Measurements from ENCODE around the gene ZFP36L2. TPM values are rescaled to one million over a fixed set of nuclear protein-coding genes. Genes with fewer than 3 reads are reported as not detected.

ZFP36L2 gene
- total and polyA plus RNA-seq, 2 experiments from 2014 or later, result 37.9 to 38.4 TPM

DNA sequence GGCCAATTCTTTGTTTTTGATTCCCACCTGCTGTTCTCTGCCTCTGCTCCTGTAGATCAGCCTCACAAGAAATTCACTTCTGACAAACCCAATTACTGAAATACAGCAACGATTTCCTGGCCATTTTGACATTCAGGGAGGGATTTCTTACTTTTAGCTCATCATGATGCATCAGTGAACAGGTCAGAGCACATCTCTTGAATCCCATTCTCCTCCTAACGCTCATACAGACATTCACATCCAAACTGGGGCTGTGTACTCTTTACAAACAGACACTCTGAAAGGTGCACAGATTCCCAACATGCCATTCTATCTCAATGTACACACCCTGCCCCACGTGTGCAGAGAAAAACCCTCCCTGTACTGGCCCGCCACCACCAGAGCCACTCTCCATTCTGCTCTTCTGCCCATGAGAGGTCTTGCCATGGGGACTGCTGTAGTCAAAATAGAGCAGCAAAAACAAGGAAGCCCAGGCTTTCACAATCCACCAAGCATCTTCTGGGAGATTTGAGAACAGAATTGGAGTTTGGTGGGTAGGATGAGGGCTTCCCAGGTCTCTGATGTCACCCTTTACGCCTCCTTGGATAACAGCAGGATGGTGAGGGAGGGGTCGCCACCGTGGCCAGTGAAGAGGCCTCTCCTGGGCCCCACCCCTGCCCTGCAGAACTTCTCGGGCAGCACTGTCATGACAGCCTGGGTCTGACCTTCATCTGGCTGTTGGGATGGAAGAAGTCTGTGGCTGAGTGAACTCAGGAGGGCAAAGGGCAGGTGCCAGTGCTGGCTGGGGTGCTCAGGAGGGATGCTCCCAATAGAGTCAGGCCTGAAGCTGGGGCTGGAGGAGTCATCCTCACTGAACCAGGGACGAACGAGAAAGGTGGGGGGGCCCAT lies 41.9 kb upstream of the ZFP36L2 start (continued):
- TF ChIP-seq, protein P1, sequence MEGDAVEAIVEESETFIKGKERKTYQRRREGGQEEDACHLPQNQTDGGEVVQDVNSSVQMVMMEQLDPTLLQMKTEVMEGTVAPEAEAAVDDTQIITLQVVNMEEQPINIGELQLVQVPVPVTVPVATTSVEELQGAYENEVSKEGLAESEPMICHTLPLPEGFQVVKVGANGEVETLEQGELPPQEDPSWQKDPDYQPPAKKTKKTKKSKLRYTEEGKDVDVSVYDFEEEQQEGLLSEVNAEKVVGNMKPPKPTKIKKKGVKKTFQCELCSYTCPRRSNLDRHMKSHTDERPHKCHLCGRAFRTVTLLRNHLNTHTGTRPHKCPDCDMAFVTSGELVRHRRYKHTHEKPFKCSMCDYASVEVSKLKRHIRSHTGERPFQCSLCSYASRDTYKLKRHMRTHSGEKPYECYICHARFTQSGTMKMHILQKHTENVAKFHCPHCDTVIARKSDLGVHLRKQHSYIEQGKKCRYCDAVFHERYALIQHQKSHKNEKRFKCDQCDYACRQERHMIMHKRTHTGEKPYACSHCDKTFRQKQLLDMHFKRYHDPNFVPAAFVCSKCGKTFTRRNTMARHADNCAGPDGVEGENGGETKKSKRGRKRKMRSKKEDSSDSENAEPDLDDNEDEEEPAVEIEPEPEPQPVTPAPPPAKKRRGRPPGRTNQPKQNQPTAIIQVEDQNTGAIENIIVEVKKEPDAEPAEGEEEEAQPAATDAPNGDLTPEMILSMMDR (conservative IDR thresholded peaks at IDR 0.05; ENCODE audit: low read depth in 2 of 2), result no peak
- TF ChIP-seq STAT1 (IDR thresholded peaks at IDR 0.05; ENCODE audit: unreplicated experiment) (no peak), CREB1 (CRISPR knock-in tag; IDR thresholded peaks at IDR 0.05; ENCODE audit: low read depth) (no peak), POLR2AphosphoS5 (IDR thresholded peaks at IDR 0.05; ENCODE audit: low read depth) (no peak), ZNF331 (CRISPR knock-in tag; IDR thresholded peaks at IDR 0.05; ENCODE audit: low read depth) (no peak), ZNF114 (CRISPR knock-in tag; IDR thresholded peaks at IDR 0.05) (no peak), EZH2phosphoT487 (IDR thresholded peaks at IDR 0.05; ENCODE audit: unreplicated experiment) (no peak), JUNB (IDR thresholded peaks at IDR 0.05; ENCODE audit: unreplicated experiment) (no peak), EZH2 (IDR thresholded peaks at IDR 0.05; ENCODE audit: low read depth, unreplicated experiment) (no peak), NANOG (IDR thresholded peaks at IDR 0.05; ENCODE audit: borderline replicate concordance) (no peak)

DNA sequence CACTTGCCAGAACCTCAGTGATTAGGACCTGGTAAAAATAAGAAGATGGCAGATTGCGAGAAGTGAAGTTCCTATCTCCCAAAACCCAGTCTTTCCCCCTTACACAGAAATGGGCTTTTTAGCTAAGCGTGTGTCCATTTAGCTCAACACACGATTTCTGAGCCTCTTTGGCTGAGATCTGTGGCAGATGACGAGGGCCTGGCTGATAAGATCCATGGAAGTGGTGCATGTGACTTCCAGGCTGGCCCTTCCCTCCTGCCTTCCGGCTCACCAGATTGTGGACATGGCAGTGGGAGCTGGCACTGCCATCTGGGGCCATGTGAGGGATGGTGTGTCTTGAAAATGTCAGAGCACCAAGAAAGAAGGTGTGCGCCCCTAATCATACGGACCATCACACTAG lies 41.0 kb upstream of the ZFP36L2 start:
- ATAC-seq, result no peak
- no peak overlapping the region for H3K4me2 ChIP-seq
- no peaks in the 10 kb centered on the region for H3K9me2 ChIP-seq (ENCODE audit: insufficient read depth)
- H3K27ac ChIP-seq (ENCODE audit: low read depth), result no peak overlapping the region
- no peaks in the 10 kb centered on the region for H4K20me1 ChIP-seq (replicated peaks; ENCODE audit: insufficient read depth)
- Mint-ChIP-seq H3K9me3 (no peaks in the 10 kb centered on the region), H3K27me3 (ENCODE audit: insufficient read depth, low read depth, poor library complexity) (peaks cover 5% of the 10 kb centered on the region), H3K4me3 (no peak overlapping the region), H3K36me3 (ENCODE audit: low read depth) (no peaks in the 10 kb centered on the region), H3K4me1 (peaks cover 34% of the 10 kb centered on the region), H3K27ac (no peak overlapping the region)
- H3K4me1 ChIP-seq (ENCODE audit: insufficient read depth), result peaks cover 3% of the 10 kb centered on the region; the same call in 1 of the 2 replicates
- no peak for DNase-seq (ENCODE audit: low spot score)
- no peaks in the 10 kb centered on the region for H3K27me3 ChIP-seq (ENCODE audit: insufficient read depth)
- H2AFZ ChIP-seq, result no peak overlapping the region
- no peaks in the 10 kb centered on the region for H3K36me3 ChIP-seq (ENCODE audit: insufficient read depth)
- no peaks in the 10 kb centered on the region for H3K79me2 ChIP-seq (replicated peaks; ENCODE audit: insufficient read depth)
- 0 out of 2 replicates have a peak, but pooled peaks cover 3% of the 10 kb centered on the region for H3F3A ChIP-seq (replicated peaks; ENCODE audit: low read depth)
- H3K4me3 ChIP-seq, result no peak overlapping the region
- TF ChIP-seq NANOG (IDR thresholded peaks at IDR 0.05; ENCODE audit: borderline replicate concordance), result no peak
- TF ChIP-seq, protein P2, sequence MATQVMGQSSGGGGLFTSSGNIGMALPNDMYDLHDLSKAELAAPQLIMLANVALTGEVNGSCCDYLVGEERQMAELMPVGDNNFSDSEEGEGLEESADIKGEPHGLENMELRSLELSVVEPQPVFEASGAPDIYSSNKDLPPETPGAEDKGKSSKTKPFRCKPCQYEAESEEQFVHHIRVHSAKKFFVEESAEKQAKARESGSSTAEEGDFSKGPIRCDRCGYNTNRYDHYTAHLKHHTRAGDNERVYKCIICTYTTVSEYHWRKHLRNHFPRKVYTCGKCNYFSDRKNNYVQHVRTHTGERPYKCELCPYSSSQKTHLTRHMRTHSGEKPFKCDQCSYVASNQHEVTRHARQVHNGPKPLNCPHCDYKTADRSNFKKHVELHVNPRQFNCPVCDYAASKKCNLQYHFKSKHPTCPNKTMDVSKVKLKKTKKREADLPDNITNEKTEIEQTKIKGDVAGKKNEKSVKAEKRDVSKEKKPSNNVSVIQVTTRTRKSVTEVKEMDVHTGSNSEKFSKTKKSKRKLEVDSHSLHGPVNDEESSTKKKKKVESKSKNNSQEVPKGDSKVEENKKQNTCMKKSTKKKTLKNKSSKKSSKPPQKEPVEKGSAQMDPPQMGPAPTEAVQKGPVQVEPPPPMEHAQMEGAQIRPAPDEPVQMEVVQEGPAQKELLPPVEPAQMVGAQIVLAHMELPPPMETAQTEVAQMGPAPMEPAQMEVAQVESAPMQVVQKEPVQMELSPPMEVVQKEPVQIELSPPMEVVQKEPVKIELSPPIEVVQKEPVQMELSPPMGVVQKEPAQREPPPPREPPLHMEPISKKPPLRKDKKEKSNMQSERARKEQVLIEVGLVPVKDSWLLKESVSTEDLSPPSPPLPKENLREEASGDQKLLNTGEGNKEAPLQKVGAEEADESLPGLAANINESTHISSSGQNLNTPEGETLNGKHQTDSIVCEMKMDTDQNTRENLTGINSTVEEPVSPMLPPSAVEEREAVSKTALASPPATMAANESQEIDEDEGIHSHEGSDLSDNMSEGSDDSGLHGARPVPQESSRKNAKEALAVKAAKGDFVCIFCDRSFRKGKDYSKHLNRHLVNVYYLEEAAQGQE (IDR thresholded peaks at IDR 0.05; ENCODE audit: unreplicated experiment), result no peak
- TF ChIP-seq JUNB (IDR thresholded peaks at IDR 0.05; ENCODE audit: unreplicated experiment), result no peak
- TF ChIP-seq, protein P3, sequence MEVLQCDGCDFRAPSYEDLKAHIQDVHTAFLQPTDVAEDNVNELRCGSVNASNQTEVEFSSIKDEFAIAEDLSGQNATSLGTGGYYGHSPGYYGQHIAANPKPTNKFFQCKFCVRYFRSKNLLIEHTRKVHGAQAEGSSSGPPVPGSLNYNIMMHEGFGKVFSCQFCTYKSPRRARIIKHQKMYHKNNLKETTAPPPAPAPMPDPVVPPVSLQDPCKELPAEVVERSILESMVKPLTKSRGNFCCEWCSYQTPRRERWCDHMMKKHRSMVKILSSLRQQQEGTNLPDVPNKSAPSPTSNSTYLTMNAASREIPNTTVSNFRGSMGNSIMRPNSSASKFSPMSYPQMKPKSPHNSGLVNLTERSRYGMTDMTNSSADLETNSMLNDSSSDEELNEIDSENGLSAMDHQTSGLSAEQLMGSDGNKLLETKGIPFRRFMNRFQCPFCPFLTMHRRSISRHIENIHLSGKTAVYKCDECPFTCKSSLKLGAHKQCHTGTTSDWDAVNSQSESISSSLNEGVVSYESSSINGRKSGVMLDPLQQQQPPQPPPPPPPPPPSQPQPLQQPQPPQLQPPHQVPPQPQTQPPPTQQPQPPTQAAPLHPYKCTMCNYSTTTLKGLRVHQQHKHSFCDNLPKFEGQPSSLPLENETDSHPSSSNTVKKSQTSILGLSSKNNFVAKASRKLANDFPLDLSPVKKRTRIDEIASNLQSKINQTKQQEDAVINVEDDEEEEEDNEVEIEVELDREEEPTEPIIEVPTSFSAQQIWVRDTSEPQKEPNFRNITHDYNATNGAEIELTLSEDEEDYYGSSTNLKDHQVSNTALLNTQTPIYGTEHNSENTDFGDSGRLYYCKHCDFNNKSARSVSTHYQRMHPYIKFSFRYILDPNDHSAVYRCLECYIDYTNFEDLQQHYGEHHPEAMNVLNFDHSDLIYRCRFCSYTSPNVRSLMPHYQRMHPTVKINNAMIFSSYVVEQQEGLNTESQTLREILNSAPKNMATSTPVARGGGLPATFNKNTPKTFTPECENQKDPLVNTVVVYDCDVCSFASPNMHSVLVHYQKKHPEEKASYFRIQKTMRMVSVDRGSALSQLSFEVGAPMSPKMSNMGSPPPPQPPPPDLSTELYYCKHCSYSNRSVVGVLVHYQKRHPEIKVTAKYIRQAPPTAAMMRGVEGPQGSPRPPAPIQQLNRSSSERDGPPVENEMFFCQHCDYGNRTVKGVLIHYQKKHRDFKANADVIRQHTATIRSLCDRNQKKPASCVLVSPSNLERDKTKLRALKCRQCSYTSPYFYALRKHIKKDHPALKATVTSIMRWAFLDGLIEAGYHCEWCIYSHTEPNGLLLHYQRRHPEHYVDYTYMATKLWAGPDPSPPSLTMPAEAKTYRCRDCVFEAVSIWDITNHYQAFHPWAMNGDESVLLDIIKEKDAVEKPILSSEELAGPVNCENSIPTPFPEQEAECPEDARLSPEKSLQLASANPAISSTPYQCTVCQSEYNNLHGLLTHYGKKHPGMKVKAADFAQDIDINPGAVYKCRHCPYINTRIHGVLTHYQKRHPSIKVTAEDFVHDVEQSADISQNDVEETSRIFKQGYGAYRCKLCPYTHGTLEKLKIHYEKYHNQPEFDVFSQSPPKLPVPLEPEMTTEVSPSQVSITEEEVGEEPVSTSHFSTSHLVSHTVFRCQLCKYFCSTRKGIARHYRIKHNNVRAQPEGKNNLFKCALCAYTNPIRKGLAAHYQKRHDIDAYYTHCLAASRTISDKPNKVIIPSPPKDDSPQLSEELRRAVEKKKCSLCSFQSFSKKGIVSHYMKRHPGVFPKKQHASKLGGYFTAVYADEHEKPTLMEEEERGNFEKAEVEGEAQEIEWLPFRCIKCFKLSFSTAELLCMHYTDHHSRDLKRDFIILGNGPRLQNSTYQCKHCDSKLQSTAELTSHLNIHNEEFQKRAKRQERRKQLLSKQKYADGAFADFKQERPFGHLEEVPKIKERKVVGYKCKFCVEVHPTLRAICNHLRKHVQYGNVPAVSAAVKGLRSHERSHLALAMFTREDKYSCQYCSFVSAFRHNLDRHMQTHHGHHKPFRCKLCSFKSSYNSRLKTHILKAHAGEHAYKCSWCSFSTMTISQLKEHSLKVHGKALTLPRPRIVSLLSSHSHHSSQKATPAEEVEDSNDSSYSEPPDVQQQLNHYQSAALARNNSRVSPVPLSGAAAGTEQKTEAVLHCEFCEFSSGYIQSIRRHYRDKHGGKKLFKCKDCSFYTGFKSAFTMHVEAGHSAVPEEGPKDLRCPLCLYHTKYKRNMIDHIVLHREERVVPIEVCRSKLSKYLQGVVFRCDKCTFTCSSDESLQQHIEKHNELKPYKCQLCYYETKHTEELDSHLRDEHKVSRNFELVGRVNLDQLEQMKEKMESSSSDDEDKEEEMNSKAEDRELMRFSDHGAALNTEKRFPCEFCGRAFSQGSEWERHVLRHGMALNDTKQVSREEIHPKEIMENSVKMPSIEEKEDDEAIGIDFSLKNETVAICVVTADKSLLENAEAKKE (CRISPR knock-in tag; IDR thresholded peaks at IDR 0.05), result no peak
- TF ChIP-seq ZNF331 (CRISPR knock-in tag; IDR thresholded peaks at IDR 0.05; ENCODE audit: low read depth), result no peak
- TF ChIP-seq EZH2phosphoT487 (IDR thresholded peaks at IDR 0.05; ENCODE audit: unreplicated experiment), result no peak
- TF ChIP-seq STAT1 (IDR thresholded peaks at IDR 0.05; ENCODE audit: unreplicated experiment), result no peak

Data from GM23338 (cell line).